Measurements from ENCODE around the gene IP6K2.

DNA sequence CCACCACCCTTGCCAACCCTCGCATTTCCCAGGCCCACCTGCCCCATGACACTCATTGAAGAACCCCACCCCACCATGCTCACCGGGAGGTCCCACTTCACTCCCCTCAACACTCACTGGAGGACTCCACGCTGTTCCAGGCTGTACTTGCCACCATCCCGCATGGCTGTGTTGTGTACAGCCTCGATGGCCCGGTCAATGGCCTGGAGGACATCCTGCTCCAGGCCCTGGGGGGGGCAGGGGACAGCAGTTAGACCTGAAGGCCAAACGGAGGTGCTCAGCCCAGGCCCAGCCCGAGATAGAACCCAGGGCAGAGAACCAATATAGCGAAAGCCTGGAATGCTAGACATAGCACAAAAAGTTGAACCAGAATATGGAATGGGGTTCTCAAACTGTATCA, 34.2 kb downstream of the IP6K2 start:
- TF ChIP-seq POLR2A (IDR thresholded peaks at IDR 0.05; ENCODE audit: low read length) (no peak), GATA1 (IDR thresholded peaks at IDR 0.05; ENCODE audit: low read depth, low read length) (no peak)

All from erythroblast (primary cell).